Measurements from ENCODE around the gene SLC16A5.

DNA sequence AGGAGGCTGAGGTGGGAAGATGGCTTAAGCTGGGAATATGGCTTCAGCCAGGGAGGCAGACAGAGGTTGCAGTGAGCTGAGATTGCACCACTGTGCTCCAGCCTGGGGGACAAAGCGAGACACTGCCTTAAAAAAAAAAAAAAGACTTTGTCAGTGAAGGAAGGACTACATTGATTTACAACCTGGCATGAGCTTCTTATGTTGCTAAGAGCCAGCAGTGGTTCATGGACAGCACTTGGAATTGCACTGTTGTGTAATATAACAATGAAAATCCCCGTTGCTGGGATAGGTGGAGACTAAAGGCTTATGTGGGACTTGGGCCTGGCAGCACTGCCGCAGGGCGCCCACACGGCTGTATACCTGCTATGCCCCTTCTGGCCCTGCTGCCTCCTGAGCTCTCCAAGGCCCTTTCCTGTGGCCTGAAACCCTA, 14.1 kb upstream of the SLC16A5 start:
- TF ChIP-seq, protein P1, sequence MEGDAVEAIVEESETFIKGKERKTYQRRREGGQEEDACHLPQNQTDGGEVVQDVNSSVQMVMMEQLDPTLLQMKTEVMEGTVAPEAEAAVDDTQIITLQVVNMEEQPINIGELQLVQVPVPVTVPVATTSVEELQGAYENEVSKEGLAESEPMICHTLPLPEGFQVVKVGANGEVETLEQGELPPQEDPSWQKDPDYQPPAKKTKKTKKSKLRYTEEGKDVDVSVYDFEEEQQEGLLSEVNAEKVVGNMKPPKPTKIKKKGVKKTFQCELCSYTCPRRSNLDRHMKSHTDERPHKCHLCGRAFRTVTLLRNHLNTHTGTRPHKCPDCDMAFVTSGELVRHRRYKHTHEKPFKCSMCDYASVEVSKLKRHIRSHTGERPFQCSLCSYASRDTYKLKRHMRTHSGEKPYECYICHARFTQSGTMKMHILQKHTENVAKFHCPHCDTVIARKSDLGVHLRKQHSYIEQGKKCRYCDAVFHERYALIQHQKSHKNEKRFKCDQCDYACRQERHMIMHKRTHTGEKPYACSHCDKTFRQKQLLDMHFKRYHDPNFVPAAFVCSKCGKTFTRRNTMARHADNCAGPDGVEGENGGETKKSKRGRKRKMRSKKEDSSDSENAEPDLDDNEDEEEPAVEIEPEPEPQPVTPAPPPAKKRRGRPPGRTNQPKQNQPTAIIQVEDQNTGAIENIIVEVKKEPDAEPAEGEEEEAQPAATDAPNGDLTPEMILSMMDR (IDR thresholded peaks at IDR 0.05): no peak
- TF ChIP-seq, protein P2, sequence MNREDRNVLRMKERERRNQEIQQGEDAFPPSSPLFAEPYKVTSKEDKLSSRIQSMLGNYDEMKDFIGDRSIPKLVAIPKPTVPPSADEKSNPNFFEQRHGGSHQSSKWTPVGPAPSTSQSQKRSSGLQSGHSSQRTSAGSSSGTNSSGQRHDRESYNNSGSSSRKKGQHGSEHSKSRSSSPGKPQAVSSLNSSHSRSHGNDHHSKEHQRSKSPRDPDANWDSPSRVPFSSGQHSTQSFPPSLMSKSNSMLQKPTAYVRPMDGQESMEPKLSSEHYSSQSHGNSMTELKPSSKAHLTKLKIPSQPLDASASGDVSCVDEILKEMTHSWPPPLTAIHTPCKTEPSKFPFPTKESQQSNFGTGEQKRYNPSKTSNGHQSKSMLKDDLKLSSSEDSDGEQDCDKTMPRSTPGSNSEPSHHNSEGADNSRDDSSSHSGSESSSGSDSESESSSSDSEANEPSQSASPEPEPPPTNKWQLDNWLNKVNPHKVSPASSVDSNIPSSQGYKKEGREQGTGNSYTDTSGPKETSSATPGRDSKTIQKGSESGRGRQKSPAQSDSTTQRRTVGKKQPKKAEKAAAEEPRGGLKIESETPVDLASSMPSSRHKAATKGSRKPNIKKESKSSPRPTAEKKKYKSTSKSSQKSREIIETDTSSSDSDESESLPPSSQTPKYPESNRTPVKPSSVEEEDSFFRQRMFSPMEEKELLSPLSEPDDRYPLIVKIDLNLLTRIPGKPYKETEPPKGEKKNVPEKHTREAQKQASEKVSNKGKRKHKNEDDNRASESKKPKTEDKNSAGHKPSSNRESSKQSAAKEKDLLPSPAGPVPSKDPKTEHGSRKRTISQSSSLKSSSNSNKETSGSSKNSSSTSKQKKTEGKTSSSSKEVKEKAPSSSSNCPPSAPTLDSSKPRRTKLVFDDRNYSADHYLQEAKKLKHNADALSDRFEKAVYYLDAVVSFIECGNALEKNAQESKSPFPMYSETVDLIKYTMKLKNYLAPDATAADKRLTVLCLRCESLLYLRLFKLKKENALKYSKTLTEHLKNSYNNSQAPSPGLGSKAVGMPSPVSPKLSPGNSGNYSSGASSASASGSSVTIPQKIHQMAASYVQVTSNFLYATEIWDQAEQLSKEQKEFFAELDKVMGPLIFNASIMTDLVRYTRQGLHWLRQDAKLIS (CRISPR knock-in tag; IDR thresholded peaks at IDR 0.05; ENCODE audit: borderline replicate concordance): no peak
- TF ChIP-seq, protein P3, sequence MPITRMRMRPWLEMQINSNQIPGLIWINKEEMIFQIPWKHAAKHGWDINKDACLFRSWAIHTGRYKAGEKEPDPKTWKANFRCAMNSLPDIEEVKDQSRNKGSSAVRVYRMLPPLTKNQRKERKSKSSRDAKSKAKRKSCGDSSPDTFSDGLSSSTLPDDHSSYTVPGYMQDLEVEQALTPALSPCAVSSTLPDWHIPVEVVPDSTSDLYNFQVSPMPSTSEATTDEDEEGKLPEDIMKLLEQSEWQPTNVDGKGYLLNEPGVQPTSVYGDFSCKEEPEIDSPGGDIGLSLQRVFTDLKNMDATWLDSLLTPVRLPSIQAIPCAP (CRISPR knock-in tag; IDR thresholded peaks at IDR 0.05): no peak
- TF ChIP-seq, protein P4, sequence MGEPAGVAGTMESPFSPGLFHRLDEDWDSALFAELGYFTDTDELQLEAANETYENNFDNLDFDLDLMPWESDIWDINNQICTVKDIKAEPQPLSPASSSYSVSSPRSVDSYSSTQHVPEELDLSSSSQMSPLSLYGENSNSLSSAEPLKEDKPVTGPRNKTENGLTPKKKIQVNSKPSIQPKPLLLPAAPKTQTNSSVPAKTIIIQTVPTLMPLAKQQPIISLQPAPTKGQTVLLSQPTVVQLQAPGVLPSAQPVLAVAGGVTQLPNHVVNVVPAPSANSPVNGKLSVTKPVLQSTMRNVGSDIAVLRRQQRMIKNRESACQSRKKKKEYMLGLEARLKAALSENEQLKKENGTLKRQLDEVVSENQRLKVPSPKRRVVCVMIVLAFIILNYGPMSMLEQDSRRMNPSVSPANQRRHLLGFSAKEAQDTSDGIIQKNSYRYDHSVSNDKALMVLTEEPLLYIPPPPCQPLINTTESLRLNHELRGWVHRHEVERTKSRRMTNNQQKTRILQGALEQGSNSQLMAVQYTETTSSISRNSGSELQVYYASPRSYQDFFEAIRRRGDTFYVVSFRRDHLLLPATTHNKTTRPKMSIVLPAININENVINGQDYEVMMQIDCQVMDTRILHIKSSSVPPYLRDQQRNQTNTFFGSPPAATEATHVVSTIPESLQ (CRISPR knock-in tag; IDR thresholded peaks at IDR 0.05): no peak
- TF ChIP-seq, protein P5, sequence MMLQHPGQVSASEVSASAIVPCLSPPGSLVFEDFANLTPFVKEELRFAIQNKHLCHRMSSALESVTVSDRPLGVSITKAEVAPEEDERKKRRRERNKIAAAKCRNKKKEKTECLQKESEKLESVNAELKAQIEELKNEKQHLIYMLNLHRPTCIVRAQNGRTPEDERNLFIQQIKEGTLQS (CRISPR knock-in tag; conservative IDR thresholded peaks at IDR 0.05): no peak
- TF ChIP-seq TEAD1 (CRISPR knock-in tag; IDR thresholded peaks at IDR 0.05): no peak
